Right atrium auricular region (tissue), 2 donors: ENCODE results near the gene SRRM3. TPM values are rescaled to one million over a fixed set of nuclear protein-coding genes. Genes with fewer than 3 reads are reported as not detected.

ENCODE experiments used
- DNase-seq: peaks from one replicate; pipeline ENCODE4 v3.0.0-alpha.2; 2019; ENCODE audit warnings: low spot score
- H3K27ac ChIP-seq, 2 donors: fragments of 200-600 bp; sonication (generic); 1 replicate in 1 of 2; 2 replicates in 1 of 2; pipeline ENCODE4 v1.5.1; 2016 to 2019
- H3K27me3 ChIP-seq, 2 donors: fragments of 200-600 bp; sonication (generic); one replicate each; pipeline versions ENCODE4 v1.5.1 to v1.6.0; 2017 to 2019
- H3K36me3 ChIP-seq: fragments of 200-600 bp; sonication (generic); one replicate; pipeline ENCODE4 v1.5.1; 2016
- H3K4me1 ChIP-seq, 2 donors: fragments of 200-600 bp; sonication (generic); one replicate each; pipeline versions ENCODE4 v1.5.1 to v1.6.0; 2017 to 2019
- H3K4me3 ChIP-seq, 2 donors: fragments of 200-600 bp; sonication (generic); 1 replicate in 1 of 2; 2 replicates in 1 of 2; pipeline ENCODE4 v1.5.1; 2017 to 2019; ENCODE audit warnings: mild to moderate bottlenecking in 1 of 2, moderate library complexity in 1 of 2
- H3K9me3 ChIP-seq, 2 donors: fragments of 200-600 bp; sonication (generic); one replicate each; pipeline ENCODE4 v1.5.1; 2019
- CTCF ChIP-seq, 2 donors: fragments of 200-600 bp; sonication (generic); IDR thresholded peaks; one replicate each; pipeline ENCODE4 v1.5.1; 2019; ENCODE audit warnings: antibody characterized with exemption in 2 of 2
- total RNA-seq, 2 donors: library from RNA; depleted of rRNA; stranded (reverse); fragments of >200 nt; gene quantifications; one replicate each; pipeline ENCODE4 v1.1.0, GENCODE V29; 2016

SRRM3 gene
- total RNA-seq, 2 donors from 2014 or later, result 17.5 to 27.1 TPM

- TF ChIP-seq CTCF (IDR thresholded peaks at IDR 0.05), result no peak
- Histone ChIP-seq H3K4me3 (no peak overlapping the region), H3K4me1 (no peaks in the 10 kb centered on the region), H3K9me3 (no peaks in the 10 kb centered on the region), H3K36me3 (no peaks in the 10 kb centered on the region), H3K27me3 (no peaks in the 10 kb centered on the region), H3K27ac (no peak overlapping the region)
- no peak for DNase-seq
Observed at GRCh38 chr7:76217942-76218566, 16.4 kb downstream of the SRRM3 start.

GRCh38 chr7:76220185-76221057, 18.7 kb downstream of the SRRM3 start:
- Histone ChIP-seq H3K36me3 (no peaks in the 10 kb centered on the region), H3K4me1 (no peaks in the 10 kb centered on the region), H3K4me3 (no peak overlapping the region), H3K9me3 (no peaks in the 10 kb centered on the region), H3K27me3 (no peaks in the 10 kb centered on the region), H3K27ac (no peak overlapping the region)
- DNase-seq, result no peak
- no peak for TF ChIP-seq CTCF (IDR thresholded peaks at IDR 0.05)

GRCh38 chr7:76222333-76222732, 20.6 kb downstream of the SRRM3 start:
- no peak for DNase-seq

GRCh38 chr7:76222839-76223238, 21.1 kb downstream of the SRRM3 start:
- Histone ChIP-seq H3K36me3 (no peaks in the 10 kb centered on the region), H3K4me3 (no peak overlapping the region), H3K27ac (no peak overlapping the region), H3K9me3 (no peaks in the 10 kb centered on the region), H3K4me1 (no peaks in the 10 kb centered on the region), H3K27me3 (no peaks in the 10 kb centered on the region)
- no peak for DNase-seq
- TF ChIP-seq CTCF (IDR thresholded peaks at IDR 0.05), result no peak

More at GRCh38 chr7:76222333-76222732, 20.6 kb downstream of the SRRM3 start:
- no peaks in the 10 kb centered on the region for H3K4me1 ChIP-seq
- H3K27ac ChIP-seq, result no peak overlapping the region
- no peaks in the 10 kb centered on the region for H3K9me3 ChIP-seq
- no peaks in the 10 kb centered on the region for H3K27me3 ChIP-seq
- no peak overlapping the region for H3K4me3 ChIP-seq
- H3K36me3 ChIP-seq, result no peaks in the 10 kb centered on the region
- no peak for TF ChIP-seq CTCF (IDR thresholded peaks at IDR 0.05)

GRCh38 chr7:76223286-76223972, 21.7 kb downstream of the SRRM3 start:
- Histone ChIP-seq H3K4me3 (no peak overlapping the region), H3K36me3 (no peaks in the 10 kb centered on the region), H3K9me3 (no peaks in the 10 kb centered on the region), H3K27me3 (no peaks in the 10 kb centered on the region), H3K27ac (no peak overlapping the region), H3K4me1 (no peaks in the 10 kb centered on the region)
- no peak for DNase-seq
- TF ChIP-seq CTCF (IDR thresholded peaks at IDR 0.05), result no peak
